ENCODE results near the gene USP37.

DNA sequence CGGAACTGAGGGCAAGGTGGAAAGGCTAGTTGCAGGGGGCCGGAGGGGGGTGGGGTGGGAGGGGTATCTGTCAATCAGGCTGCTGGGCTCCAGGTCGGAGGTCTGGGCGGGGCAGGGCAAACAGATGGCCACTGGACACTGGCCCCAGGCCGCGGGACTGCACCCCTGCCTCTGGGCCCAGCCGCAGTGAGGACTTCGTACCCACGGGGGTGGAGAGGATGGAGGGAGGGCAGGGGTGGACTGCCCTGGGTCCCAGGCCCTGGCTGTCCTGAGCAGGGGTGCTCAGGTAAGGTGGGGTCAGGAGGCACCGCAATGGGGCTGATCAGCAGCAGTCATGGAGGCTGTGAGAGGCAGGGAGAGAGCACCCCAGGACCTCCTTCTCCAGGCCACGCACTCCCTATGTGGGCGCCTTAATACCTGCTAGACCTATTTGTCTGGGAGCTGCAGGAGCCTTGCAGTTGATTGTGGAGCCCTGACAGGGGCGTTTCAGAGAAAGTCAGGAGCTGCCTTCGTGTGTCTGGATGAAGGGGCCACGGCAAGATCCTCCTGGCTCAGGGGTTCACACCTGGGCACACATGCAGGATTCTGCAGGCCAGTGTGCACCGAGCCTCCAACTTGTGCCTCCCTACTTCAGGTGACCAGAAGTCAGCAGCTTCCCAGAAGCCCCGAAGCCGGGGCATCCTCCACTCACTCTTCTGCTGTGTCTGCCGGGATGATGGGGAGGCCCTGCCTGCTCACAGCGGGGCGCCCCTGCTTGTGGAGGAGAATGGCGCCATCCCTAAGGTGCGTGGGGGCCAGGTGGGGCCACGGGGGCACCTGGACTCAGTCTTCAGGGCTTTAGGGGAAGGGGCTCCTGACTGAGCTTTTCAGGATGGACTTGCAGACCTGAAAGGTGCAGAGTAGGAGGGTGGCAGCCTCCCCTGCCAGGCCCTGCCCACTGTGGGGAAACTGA, 166.9 kb downstream of the USP37 start:
- TF ChIP-seq TAF1 (IDR thresholded peaks at IDR 0.05; ENCODE audit: borderline replicate concordance, insufficient read depth, low read length), result no peak
- TF ChIP-seq POLR2AphosphoS5 (IDR thresholded peaks at IDR 0.05; ENCODE audit: low read depth, low read length), result no peak
- no peak for TF ChIP-seq SIN3A (IDR thresholded peaks at IDR 0.05; ENCODE audit: borderline replicate concordance, insufficient read depth, low read length)

All from PFSK-1 (cell line).